Measurements from ENCODE around the gene TRIAP1. TPM values are rescaled to one million over a fixed set of nuclear protein-coding genes. Genes with fewer than 3 reads are reported as not detected.

TRIAP1 gene
- total RNA-seq, 1 donor from 2014 or later, result 31.1 TPM

DNA sequence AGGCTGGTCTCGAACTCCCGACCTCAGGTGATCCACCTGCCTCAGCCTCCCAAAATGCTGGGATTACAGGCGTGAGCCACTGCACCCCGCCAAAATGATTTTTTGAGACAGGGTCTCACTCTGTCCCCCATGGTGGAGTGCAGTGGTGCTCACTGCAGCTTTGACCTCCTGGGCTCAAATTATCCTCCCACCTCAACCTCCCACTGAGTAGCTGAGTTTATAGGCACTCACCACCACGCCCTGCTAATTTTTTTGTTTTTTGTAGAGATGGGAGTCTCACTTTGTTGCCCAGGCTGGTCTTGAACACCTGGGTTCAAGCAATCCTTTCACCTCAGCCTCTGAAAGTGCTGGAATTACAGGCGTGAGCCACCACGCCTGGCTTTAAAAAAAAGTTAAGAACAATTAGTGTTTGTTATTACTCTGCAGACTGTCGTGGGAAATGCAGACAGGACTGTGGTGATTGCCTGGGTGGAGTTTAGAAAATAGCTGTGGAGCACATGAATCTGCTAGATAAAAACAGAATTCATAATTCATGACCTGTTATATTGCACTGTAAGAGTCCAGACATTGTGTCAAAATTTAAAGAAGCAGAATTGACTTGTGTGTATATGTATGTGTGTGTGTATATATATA lies 17.5 kb downstream of the TRIAP1 start:
- no peak for DNase-seq (ENCODE audit: low read depth)
- no peak overlapping the region for H3K4me3 ChIP-seq (ENCODE audit: low read depth, low read length)
- TF ChIP-seq, protein P1, sequence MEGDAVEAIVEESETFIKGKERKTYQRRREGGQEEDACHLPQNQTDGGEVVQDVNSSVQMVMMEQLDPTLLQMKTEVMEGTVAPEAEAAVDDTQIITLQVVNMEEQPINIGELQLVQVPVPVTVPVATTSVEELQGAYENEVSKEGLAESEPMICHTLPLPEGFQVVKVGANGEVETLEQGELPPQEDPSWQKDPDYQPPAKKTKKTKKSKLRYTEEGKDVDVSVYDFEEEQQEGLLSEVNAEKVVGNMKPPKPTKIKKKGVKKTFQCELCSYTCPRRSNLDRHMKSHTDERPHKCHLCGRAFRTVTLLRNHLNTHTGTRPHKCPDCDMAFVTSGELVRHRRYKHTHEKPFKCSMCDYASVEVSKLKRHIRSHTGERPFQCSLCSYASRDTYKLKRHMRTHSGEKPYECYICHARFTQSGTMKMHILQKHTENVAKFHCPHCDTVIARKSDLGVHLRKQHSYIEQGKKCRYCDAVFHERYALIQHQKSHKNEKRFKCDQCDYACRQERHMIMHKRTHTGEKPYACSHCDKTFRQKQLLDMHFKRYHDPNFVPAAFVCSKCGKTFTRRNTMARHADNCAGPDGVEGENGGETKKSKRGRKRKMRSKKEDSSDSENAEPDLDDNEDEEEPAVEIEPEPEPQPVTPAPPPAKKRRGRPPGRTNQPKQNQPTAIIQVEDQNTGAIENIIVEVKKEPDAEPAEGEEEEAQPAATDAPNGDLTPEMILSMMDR (conservative IDR thresholded peaks at IDR 0.05; ENCODE audit: low read depth, low read length), result no peak

DNA sequence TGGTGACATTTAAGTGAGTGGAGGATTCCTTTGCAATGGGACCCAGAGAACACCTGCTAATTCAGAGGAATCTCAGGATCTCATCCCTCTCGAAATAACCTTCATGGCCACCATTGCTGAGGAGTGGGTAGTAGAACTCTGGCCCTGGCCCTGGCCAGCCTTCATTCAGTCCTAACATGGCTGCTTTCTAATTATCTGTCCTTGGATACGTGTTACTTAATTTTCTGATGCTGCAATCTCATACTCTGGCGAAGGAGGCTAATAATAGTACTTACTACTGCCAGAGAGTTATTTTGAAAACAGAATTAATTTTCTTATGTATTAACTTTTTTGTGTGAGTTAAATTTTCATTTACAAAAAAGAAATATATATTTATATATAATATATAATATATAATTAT lies 20.4 kb downstream of the TRIAP1 start:
- TF ChIP-seq, protein P1 (conservative IDR thresholded peaks at IDR 0.05; ENCODE audit: low read depth, low read length), result no peak
- no peak for DNase-seq (ENCODE audit: low read depth)
- H3K4me3 ChIP-seq (ENCODE audit: low read depth, low read length), result no peak overlapping the region

DNA sequence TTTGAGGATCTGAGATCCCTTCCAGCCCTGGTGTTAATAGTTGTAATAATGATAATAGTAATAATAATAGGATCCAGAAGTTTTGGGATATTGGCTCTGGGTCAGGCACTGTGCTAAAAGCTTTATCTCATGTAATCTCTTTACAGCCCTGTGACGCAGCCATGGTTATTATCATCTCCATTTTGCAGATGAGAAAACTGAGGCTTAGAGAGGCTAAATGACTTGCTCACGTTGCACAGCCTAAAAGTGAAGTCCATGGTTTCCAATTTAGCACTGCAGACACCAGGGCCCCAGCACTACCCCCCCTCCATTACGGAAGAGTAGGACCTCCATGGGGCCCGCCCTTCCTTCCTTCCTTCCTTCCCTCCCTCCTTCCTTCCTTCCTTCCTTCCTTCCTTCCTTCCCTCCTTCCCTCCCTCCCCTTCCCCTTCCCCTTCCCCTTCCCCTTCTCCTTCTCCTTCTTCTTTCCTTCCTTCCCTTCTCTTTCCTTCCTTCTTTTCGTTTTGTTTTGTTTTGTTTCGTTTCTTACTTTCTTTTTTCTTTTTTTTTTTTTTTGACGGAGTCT lies 23.2 kb downstream of the TRIAP1 start:
- TF ChIP-seq, protein P1 (conservative IDR thresholded peaks at IDR 0.05; ENCODE audit: low read depth, low read length), result no peak
- H3K4me3 ChIP-seq (ENCODE audit: low read depth, low read length), result no peak overlapping the region
- no peak for DNase-seq (ENCODE audit: low read depth)

DNA sequence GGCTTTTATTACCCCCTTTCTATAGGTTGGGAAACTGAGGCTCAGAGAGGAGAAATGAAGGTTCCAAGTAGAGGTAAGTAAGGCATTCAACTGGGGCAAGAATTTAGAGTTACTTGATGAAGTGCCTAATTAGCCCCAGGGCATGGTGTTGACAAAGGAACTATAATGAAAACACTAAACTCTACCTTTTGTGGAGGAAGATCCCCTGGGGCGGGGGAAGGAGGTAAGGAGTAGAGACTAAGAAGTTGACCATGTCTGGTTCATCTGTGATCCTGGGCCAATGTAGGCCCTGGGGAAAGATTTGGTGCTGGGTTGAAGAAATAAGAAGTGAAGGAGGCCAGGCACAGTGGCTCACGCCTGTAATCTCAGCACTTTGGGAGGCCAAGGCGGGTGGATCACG lies 24.5 kb downstream of the TRIAP1 start:
- TF ChIP-seq, protein P1 (conservative IDR thresholded peaks at IDR 0.05; ENCODE audit: low read depth, low read length), result no peak
- no peak overlapping the region for H3K4me3 ChIP-seq (ENCODE audit: low read depth, low read length)
- no peak for DNase-seq (ENCODE audit: low read depth)

DNA sequence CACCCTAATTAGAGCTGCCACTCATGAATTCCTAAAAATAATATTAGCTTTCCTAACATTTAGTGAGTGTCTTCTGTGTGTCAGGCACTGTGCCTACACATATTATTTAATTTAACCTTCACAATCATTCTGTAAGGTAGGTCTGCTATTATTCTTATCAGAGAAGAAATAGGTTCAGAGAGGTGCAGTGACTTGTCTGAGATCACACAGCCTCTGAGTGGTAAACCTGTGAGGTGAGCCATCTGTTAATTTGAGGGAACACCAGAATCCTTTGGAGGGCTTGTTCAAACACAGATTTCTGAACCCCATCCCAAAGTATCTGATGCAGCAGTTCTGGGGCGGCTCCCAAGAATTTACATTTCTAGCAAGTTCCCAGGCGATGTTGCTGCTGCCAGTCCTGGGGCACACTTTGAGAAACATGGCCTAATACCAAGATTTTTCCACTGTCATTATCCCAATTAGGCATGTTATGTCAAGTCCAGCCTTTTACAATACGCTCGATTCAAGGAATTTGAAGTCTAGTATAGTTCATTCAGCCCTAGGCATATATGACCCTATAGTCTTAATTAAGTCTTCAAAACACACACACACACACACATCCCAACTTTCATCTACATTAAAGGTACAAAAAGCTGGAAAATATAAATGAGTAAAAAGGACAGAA lies 28.1 kb downstream of the TRIAP1 start:
- TF ChIP-seq, protein P1 (conservative IDR thresholded peaks at IDR 0.05; ENCODE audit: low read depth, low read length), result no peak
- no peak for DNase-seq (ENCODE audit: low read depth)
- no peak overlapping the region for H3K4me3 ChIP-seq (ENCODE audit: low read depth, low read length)

DNA sequence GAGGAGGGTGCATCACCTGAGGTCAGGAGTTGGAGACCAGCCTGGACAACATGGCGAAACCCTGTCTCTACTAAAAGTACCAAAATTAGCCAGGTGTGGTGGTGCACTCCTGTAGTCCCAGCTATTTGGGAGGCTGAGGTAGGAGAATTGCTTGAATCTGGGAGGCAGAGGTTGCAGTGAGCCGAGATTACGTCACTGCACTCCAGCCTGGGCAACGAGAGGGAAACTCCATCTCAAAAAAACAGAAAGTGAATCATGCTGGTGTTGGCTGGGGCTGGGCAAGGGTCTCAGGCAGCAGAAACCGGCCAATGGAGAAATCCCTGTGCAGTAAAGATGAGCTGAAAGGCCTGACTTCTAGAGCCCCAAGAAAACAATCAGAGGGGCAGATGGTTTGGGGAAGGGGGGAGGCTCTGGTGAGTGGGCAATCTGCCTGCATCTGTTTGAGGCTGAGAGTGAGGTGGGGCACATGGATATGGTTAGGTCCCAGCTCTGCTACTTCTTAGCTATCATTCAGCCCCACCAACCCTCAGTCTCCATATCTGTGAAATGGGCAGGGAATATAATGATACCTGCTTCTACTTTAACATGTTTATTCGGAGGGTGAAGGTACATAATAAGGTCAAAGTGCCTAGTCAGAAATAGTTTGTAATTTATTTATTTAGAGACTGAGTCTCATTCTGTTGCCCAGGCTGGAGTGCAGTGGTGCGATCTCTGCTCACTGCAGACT lies 29.5 kb downstream of the TRIAP1 start:
- TF ChIP-seq, protein P1 (conservative IDR thresholded peaks at IDR 0.05; ENCODE audit: low read depth, low read length), result no peak
- DNase-seq (ENCODE audit: low read depth), result no peak
- H3K4me3 ChIP-seq (ENCODE audit: low read depth, low read length), result no peak overlapping the region

Data from epithelial cell of proximal tubule (primary cell).